HG03378 (cell line): Measurements from ENCODE around the gene FNDC5.
"Not testable (repeated sequence)": the region's sequence is repeated elsewhere in the genome, so short reads cannot be mapped to it uniquely, and the experiment has no call there.

ENCODE experiments used
- ATAC-seq: cut with Tn5 transposase; IDR thresholded peaks from one replicate; pipeline ENCODE4 v1.9.1; 2021; ENCODE audit warnings: mild to moderate bottlenecking, moderate library complexity; ENCODE audit not compliant: unreplicated experiment

Gene FNDC5

GRCh38 chr1:32870615-32871363 lies at the start of gene FNDC5:
TSS of gene FNDC5 (minus strand) at chr1:32870912.
- ATAC-seq, result no peak

GRCh38 chr1:32919811-32920733 lies 49.4 kb upstream of the FNDC5 start:
- no peak for ATAC-seq

- ATAC-seq, result no peak
These were observed 47.5 kb upstream of the FNDC5 start for GRCh38 chr1:32918179-32918578.

- ATAC-seq, result no peak
These were observed 46.8 kb upstream of the FNDC5 start for GRCh38 chr1:32917521-32917920.

GRCh38 chr1:32915766-32916706 lies 45.3 kb upstream of the FNDC5 start:
- ATAC-seq, result no peak

- no peak for ATAC-seq
These were observed 39.6 kb upstream of the FNDC5 start for GRCh38 chr1:32910319-32910718.

GRCh38 chr1:32907435-32907834 lies 36.7 kb upstream of the FNDC5 start:
- no peak for ATAC-seq

- no peak for ATAC-seq
These were observed 35.9 kb upstream of the FNDC5 start for GRCh38 chr1:32906654-32907053.

- ATAC-seq, result not testable (repeated sequence)
These were observed 34.9 kb upstream of the FNDC5 start for GRCh38 chr1:32905588-32905987.

- no peak for ATAC-seq
These were observed 34.1 kb upstream of the FNDC5 start for GRCh38 chr1:32904797-32905196.

- ATAC-seq, result no peak
These were observed 33.5 kb upstream of the FNDC5 start for GRCh38 chr1:32903991-32904785.

GRCh38 chr1:32902535-32902920 lies 31.8 kb upstream of the FNDC5 start:
- ATAC-seq, result no peak

- no peak for ATAC-seq
These were observed 31.3 kb upstream of the FNDC5 start for GRCh38 chr1:32901823-32902534.

- no peak for ATAC-seq
These were observed 30.5 kb upstream of the FNDC5 start, which contains the start of gene TMEM54 for GRCh38 chr1:32900956-32901822. TSS of gene TMEM54 (minus strand) at chr1:32901389. CDS start at chr1:32901238, 151 bp downstream.

GRCh38 chr1:32900371-32900955 lies 29.8 kb upstream of the FNDC5 start:
- ATAC-seq, result no peak

GRCh38 chr1:32899586-32900296 lies 29.0 kb upstream of the FNDC5 start:
- ATAC-seq, result no peak

- ATAC-seq, result no peak
These were observed 28.2 kb upstream of the FNDC5 start for GRCh38 chr1:32898958-32899357.
